ENCODE measurements around the gene INTS12.
"Not testable (repeated sequence)": the region's sequence is repeated elsewhere in the genome, so short reads cannot be mapped to it uniquely, and the experiment has no call there.

INTS12 gene, protein sequence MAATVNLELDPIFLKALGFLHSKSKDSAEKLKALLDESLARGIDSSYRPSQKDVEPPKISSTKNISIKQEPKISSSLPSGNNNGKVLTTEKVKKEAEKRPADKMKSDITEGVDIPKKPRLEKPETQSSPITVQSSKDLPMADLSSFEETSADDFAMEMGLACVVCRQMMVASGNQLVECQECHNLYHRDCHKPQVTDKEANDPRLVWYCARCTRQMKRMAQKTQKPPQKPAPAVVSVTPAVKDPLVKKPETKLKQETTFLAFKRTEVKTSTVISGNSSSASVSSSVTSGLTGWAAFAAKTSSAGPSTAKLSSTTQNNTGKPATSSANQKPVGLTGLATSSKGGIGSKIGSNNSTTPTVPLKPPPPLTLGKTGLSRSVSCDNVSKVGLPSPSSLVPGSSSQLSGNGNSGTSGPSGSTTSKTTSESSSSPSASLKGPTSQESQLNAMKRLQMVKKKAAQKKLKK

DNA sequence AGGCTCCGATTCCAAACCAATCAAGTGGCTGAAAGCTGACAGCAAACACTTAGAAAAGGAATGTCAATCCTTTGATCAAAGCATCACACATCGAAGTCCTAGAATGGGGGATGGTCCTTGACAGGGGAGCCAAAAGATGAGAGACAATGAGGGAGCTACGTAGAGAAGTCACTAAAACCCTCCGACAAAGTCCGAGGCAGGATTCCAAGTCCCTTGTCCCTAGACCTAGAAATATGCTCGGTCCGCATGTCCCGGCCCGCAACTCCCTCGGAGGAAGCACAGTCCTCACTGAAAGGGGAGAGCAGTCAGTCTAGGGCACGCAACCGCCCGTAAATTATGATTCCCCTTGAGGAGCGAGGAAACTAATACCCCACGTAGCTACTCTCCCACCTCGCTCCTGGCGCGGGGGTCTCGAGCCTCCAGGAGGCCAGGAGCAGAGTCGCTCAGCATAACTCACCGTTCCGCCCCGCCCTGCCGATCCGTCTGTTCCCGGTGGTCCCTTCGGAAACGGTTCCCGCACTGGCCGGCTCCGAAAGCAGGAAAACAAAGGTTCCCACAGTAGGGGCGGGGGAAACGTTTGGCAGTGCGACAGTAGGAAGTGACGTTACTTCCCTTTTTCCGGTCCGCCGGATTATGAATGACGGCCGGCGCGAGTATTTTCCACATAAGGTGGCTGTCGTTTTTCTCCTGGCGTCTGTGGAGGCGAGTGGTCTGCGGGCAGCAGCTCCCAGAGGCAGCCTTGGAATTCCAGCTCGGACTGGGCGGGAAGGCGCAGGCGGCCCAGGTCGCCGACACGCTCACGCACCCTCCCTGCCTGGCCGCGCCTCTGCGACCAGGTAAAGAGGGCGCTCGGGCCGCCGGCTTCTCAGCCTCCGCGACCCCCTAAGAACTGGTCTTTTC is at the start of gene INTS12, which contains the start of gene GSTCD:
TSS of gene INTS12 (minus strand) at position 509 of the 900 bp plus-strand sequence. CDS start 8,684 bp downstream, outside the sequence.
TSS of gene GSTCD (plus strand) at position 604 of the 900 bp plus-strand sequence. CDS start 8,830 bp downstream, outside the sequence.
- peak; percentile 61 to 77 for DNase-seq

DNA sequence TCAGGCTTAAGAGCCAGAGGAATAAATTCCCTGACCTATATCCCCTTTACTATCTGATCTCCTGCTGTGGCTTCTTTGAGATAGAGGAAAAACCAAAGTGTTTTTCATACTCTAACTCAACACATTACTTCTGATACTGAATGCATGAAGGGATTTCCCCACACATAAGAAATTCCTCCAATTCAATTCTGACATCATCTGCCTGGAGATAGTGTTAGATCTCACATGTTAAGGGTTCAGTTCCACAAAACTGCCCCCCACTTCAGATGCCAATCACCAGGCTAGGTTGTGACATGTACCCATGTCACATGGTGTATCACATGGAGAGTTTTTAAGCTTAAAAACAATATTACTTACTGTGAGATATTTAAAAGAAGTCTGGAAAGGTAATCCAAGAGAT is 46.9 kb upstream of the INTS12 start:
- DNase-seq = no peak

DNA sequence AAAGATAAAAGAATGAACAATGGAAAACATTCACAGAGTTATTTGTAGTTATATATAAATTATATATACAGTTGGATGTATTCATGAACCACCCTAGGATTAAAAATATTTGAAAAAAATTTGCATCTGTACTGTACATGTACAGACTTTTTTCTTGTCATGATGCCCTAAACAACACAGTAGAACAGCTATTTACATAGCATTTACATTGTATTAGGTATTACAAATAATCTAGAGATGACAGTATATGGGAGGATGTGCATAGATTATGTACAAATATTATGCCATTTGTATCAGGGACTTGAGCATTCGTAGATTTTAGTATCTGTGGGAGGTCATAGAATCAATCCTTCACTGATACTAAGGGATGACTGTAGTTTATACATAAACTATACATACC is 44.9 kb upstream of the INTS12 start:
- DNase-seq = no peak

DNA sequence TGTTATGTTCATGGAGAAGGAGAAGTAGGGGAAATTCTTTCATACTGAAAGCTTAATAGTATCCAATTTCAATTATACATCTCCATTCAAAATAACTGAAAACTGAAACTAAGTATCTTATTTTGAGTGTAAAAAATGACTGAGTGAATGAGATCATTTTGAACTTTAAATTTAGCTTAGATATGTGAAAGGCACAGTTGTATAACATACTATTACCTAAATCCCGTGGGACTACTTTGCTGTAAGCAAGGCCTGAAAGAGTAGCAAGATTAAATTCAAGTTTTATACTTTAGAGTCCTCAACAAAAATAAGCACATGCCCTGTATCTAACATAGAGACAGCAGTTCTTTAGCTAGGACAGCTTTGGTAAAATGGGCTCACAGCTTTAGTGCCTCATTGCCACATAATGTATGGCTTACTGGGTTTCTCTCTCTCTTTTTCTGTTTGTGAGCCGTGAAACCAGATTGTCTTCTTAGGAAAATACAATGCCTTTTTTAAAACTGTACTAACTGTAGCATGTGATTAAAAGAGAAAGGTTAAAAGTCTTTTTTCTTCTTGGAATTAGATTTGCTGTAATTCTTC is 43.3 kb upstream of the INTS12 start:
- no peak for DNase-seq

DNA sequence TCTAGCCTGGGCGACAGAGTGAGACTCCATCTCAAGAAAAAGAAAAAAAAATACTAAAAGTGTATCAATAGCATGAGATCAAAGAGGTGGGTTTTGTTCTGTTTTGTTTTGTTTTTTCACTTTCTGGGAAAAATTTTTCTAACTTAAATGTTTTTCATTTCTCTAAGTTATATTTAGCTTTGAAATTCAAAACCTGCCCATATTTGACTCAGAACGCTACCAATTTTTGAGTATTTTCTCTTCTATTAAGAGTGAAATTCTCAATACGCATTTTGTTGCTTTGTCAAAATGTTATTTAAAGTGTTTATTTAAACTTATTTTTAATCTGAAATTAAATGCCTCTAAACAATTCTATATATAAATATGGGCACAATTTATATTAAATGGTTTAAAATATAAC is 39.7 kb upstream of the INTS12 start:
- DNase-seq = no peak

DNA sequence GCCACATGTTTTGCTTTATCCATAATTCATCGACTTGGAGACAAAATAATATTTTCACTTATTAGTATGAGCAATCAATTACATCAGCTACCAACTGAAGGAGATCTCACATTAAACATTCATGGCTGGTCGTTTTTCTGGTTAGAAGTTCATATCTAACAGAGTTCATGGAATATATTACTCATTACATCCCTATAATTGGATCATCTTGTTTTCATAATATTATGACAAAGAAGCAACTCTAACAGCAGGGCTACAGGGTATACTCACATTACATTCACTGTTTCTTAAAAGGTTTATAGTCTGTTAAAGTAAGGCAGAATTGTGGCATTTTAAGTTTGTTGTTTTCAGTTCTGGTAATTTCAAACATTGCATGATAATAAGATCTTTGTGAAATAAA is 33.1 kb upstream of the INTS12 start:
- DNase-seq = no peak

DNA sequence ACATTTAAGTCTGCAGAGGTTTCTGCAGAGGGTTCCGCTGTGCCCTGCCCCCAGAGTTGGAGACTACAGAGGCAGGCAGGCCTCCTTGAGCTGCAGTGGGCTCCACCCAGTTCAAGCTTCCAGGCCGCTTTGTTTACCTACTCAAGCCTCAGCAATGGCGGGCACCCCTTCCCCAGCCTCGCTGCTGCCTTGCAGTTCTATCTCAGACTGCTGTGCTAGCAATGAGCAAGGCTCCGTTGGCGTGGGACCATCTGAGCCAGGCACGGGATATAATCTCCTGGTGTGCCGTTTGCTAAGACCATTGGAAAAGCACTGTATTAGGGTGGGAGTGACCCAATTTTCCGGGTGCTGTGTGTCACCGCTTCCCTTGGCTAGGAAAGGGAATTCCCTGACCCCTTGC is 26.7 kb upstream of the INTS12 start:
- not testable (repeated sequence) for DNase-seq

DNA sequence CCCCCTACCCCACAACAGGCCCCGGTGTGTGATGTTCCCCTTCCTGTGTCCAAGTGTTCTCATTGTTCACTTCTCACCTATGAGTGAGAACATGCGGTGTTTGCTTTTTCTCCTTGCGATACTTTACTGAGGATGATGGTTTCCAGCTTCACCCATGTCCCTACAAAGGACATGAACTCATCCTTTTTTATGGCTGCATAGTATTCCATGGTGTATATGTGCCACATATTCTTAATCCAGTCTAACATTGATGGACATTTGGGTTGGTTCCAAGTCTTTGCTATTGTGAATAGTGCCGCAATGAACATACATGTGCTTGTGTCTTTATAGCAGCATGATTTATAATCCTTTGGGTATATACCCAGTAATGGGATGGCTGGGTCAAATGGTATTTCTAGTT is 21.4 kb upstream of the INTS12 start:
- DNase-seq = not testable (repeated sequence)

DNA sequence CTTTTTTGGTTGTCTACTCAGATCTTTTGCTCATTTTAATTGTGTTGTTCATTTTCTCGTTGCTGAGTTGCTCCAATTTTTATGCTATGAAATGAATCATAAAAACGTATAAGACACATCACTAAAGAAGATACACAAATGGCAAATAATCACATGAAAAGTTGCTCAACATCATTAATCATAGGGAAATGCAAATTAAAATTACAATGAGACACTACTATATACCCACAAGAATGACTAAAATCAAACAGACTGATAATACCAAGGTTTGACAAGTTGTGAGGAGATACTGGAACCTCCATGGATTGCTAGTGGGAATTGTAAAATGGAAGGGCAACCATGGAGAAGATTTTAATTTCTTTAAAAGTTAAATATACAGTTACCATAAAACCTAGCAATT is 17.1 kb upstream of the INTS12 start:
- no peak for DNase-seq

DNA sequence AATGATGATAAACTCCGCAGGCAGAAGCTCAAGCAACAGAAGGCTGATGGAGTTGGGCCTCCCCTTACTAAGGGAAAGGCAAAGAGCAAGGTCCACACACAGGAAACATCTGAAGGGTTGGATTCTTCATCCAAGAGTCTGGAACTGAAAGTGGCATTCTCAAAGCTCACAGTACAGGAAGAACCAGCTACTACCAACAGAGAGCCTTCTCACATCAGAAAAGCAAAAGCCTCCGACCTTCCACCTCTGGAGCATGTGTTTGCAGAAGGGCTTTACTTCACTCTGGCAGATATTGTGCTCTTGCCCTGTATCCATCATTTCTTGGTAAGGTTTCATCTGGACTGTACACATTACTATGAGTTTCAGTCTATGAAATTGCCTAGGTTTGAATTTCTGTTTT is 10.7 kb upstream of the INTS12 start:
- DNase-seq = no peak

DNA sequence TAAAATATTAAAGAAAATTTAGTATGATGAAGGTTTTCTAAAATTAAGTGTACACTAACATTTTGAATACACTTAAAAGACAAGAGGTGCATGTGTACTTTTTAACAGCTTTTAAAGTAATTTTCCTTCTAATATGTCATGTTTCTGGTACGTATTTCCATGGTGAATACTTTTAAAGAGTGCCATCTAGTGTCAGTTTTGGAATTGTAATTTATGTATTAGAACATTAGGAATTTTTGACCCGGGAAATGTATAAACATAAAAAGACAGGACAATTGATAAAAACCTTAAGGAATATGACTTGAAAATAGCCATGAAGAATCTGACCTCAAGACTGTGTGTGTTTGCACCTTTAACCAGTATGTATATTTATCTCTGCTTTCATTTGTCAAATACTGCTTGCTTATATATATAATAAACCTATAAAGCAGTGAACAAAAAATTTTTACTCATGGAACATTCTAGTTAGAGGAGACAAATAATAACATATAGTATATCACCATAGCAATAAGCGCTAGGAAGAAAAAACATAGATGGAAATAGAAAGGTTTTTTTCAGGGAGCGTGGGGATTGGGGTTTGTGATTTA is 7.3 kb upstream of the INTS12 start:
- DNase-seq = no peak

DNA sequence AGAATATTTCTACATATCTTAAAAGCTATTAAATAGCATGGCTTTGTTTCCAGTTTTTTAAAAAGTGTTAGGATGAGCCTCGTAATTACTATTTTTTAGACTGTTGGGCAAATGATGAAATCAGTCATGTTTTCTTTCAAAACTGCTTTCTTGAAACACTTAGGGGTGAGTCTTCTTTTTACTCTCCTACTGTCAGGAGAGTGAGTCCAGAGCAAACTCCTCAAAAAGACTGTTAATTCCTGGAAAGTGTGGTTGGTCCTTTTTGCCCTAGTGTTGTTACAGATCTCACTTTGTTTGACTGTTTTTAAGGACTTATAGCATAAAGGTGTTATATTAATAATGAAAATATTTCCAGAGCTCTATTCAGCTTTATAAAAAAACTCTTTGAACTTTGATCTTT is 6.4 kb upstream of the INTS12 start:
- no peak for DNase-seq

DNA sequence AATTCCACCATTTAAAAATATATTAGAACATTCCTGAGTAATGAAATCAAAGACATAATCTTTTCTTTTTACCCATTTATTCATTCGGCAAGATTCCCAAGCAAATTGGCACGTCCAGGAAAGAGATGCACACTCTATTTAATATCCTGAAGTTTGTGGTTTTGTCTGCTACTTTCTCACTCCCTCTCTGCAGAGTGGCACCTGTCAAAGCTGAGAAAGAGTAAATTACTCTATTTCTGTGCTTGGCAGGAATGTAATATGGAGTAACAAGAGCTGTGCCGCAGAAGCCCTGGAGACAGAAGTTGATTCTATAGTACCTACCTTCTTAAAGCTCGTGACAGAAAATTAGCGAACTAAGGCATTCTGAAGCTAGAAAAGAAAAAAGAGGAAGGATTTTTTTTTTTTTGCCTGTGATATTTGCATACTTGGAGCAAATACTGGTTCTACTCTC is 5.6 kb upstream of the INTS12 start:
- DNase-seq = no peak

DNA sequence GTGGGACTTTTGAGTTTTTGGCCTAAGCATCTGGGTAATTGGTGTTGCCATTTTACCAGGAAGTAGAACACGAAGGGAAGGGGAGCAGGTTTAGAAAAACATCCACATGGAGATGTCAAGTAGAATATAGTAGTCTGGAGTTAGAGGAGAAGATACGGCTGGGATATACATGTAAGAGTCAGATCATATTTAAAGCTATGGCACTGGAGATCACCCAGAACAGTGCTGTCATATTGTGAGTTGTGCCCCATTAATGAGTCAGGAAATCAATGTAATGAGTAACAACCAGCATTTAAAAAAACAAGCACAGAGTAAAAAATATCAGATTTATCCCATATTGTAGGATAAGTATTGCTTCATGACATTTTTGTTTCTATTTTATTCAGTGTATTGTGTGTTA is 4.3 kb upstream of the INTS12 start:
- no peak for DNase-seq

DNA sequence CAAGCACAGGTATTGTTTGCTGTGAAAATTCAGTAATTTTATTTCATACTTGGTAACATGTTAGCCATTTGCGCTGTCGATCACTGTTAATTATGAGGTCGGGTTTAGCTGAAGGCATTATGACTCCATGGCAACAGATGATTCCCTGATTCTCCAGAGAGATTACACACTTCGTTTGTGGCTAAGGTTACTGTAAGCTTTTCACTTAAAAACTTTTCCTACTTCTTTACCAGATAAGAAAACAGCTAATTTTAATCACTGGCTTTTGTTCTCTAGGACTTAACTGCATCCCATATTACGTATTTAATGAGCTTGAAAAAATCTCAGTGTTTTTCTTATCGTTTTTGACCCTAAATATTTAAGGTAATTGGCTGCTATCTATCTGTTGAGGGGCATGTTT is 2.2 kb upstream of the INTS12 start:
- DNase-seq = peak in 1 of 2 experiments; percentile 2

DNA sequence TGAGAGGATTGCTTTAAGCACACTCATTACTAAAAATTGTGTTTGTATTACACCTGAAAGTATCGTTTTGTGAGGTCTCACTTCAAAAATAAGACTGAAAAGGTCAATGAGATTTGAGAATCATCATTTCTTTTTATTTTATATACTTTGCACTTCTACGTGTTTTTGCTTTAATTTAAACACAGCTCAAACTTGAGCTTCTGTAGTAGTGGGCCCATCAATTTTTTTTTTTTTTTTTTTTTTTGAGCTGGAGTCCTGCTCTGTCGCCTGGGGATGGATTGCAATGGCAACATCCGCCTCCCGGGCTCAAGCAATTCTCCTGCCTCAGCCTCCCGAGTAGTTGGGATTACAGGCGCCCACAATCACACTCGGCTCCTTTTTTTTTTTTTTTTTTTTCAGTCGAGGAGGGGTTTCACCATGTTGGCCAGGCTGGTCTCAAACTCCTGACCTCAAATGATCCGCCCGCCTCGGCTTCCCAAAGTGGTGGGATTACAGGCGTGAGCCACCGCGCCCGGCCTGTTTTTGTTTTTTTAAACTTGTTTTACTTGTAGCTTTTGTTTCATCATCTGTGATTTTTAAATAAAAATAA is 1.6 kb upstream of the INTS12 start:
- no peak for DNase-seq

DNA sequence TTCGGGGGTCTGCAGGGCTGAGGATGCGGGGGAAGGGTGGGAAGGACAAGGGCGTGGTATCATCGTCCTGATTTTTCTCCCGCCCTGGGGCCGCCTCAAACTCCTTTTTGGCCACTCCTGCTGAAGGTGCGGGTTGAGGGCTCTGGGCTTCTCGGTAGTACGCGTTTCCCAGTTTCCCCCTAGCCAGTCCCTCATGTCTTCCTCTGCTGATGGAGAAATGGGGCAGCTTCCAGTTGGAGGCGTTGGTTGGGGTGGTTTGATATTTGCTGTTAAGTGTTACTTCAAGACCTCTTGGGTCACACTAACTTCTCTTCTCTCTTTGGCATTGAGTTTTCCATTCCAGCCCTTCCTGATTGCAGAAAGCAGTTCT is 577 bp upstream of the INTS12 start:
- DNase-seq = no peak

DNA sequence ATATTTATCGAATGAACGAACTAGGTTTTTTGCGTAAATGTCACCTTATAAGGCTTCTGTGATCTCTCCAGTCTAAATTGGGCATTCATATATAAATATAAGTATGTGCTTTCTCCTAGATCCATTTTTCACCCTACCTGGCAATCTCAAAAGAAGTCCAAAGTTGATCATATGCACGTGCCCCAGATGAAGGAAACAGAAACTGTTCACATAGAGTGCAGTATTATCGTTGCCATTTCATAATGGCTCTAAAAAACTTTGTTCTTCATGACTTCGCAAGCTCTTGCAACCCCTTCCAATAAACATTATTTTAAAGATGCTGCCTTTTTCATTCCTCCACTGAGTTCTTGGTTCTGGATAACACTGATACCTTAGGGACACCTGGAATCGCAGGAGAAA is 708 bp downstream of the INTS12 start:
- DNase-seq = no peak

DNA sequence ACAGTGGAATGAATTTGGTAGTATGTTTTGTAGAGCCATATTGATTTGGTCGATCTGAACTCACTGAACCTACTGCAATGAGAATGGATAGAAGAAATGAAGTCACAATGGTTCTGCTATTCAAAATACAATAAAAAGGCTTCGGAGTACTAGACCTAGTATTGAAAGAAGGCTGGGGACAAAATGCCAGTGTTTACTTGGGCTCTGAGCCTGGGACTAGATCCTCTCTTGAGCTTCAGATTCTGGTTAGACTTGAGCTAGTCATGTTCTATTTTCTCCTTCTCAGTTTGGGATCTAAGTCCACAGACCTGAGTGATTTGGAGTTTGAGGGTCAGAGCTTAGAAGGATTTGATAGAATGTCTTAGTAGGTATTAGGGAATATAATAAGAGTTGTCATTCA is 9.9 kb downstream of the INTS12 start:
- no peak for DNase-seq

DNA sequence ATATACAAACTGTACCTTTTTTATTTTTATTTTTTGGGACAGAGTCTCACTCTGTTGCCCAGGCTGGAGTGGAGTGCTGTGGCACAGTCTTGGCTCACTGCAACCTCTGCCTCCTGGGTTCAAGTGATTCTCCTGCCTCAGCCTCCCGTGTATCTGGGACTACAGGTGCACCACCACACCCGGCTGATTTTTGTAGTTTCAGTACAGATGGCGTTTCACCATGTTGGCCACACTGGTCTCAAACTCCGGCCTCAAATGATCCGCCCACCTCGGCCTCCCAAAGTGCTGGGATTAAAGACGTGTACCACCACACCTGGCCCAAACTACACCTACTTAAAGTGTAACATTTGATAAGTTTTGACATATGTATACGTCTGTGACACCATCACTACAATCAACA is 12.7 kb downstream of the INTS12 start:
- DNase-seq = not testable (repeated sequence)

DNA sequence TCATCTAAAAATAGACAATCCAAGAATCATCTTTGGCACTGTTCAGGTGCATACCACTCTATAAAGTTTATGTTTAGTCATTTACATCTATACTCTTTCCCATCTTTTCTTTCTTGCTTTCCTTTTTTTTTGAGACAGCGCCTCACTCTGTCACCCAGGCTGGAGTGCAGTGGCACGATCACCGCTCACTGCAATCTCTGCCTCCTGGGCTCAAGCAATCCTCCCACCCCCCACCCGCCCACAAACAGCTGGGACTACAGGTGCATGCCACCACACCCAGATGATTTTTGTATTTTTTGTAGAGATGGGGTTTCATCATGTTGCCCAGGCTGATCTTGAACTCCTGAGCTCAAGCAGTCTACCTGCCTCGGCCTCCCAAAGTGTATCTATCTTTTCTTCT is 13.7 kb downstream of the INTS12 start:
- not testable (repeated sequence) for DNase-seq

DNA sequence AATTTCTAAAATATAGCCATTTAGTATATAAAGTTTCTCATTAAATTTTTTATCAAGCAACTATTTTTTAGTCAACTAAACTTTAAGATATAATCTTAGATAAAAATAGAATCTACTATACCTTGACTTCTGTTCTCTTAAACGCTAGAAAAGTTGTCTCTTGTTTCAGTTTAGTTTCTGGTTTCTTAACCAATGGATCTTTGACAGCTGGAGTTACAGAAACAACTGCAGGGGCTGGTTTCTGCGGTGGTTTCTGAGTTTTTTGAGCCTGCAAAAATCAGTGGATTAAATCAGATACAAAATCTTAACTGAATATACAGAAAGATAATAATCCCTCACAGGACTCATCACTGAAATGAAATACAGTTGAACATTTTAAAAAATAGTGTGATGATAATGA is 21.9 kb downstream of the INTS12 start:
- no peak for DNase-seq

DNA sequence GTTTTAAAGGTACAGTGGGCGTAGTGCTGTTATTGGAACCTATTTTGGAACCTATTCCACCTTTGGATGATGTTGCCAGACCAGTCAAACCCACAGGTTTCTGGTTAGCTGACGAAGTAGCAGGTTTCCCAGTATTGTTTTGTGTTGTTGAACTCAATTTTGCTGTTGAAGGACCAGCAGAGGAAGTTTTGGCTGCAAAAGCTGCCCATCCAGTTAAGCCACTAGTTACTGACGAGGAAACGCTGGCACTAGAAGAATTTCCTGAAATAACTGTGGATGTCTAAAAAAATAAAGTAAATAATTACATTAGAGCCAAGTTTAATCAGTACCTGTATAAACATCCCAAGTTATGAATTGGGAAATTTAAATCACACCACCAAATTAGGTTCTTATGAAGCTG is 25.5 kb downstream of the INTS12 start:
- no peak for DNase-seq

Data from SHP77 (cell line).